ENCODE results near the gene WWC2. TPM values are rescaled to one million over a fixed set of nuclear protein-coding genes. Genes with fewer than 3 reads are reported as not detected.

Gene WWC2
- polyA plus RNA-seq, 2 of the 4 experiments (the other 2 are of a cell fraction) = 14.9 to 26.9 TPM

DNA sequence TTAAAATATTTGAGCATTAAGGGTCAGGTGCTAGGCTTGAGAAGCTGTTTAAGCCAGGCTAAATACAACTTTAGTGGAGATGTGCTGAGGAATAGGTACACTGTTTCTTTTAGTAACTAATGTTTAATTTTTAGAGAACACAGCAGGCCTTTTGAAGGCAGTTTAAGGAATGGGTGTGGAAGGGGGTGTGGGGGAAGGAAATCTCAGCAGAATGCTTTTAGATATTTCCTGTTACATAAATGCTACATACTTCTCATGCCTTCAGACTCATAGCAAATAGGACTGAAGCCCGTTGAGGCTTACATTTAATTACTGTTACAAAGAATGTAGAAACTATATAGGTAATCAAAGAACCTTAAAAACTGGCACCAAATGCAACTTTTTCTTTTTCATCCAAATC, 66.3 kb downstream of the WWC2 start:
- ChIA-PET CTCF (interaction anchor here (1.1 kb wide), 1 partner anchor 9 kb away, joined by 3 read pairs; no protein-coding TSS in a partner anchor), POLR2A (interaction anchor here (1.3 kb wide), 1 partner anchor 67 kb away, joined by 3 read pairs; no protein-coding TSS in a partner anchor)
- no peak for FAIRE-seq
- peak overlapping the region; percentile 63 for H3K4me2 ChIP-seq
- peak overlapping the region; percentile 37 to 55; a peak in 4 of 6 replicates for H3K27ac ChIP-seq
- 0% methylated on average over 1 of the region's 1 CpG for WGBS (ENCODE audit: missing lambda C conversion rate)
- TF ChIP-seq, protein P1, sequence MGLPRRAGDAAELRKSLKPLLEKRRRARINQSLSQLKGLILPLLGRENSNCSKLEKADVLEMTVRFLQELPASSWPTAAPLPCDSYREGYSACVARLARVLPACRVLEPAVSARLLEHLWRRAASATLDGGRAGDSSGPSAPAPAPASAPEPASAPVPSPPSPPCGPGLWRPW (IDR thresholded peaks at IDR 0.05) = no peak
- TF ChIP-seq, protein P2, sequence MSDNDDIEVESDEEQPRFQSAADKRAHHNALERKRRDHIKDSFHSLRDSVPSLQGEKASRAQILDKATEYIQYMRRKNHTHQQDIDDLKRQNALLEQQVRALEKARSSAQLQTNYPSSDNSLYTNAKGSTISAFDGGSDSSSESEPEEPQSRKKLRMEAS (IDR thresholded peaks at IDR 0.05) = no peak
- TF ChIP-seq, protein P3, sequence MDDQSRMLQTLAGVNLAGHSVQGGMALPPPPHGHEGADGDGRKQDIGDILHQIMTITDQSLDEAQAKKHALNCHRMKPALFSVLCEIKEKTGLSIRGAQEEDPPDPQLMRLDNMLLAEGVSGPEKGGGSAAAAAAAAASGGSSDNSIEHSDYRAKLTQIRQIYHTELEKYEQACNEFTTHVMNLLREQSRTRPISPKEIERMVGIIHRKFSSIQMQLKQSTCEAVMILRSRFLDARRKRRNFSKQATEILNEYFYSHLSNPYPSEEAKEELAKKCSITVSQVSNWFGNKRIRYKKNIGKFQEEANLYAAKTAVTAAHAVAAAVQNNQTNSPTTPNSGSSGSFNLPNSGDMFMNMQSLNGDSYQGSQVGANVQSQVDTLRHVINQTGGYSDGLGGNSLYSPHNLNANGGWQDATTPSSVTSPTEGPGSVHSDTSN (IDR thresholded peaks at IDR 0.05) = no peak
- TF ChIP-seq EP300 (IDR thresholded peaks at IDR 0.05) (no peak), ZNF302 (CRISPR knock-in tag; IDR thresholded peaks at IDR 0.05) (no peak), RFX5 (IDR thresholded peaks at IDR 0.05) (no peak), CEBPB (IDR thresholded peaks at IDR 0.05) (no peak), ESRRA (IDR thresholded peaks at IDR 0.05; ENCODE audit: borderline replicate concordance, low read length) (no peak), TFCP2L1 (CRISPR knock-in tag; IDR thresholded peaks at IDR 0.05) (no peak), FOXS1 (CRISPR knock-in tag; IDR thresholded peaks at IDR 0.05) (no peak), HDAC2 (IDR thresholded peaks at IDR 0.05) (no peak), SMC3 (IDR thresholded peaks at IDR 0.05) (no peak), KDM1A (IDR thresholded peaks at IDR 0.05; ENCODE audit: low read depth) (no peak), KDM5A (IDR thresholded peaks at IDR 0.05) (no peak)
- TF ChIP-seq, protein P4, sequence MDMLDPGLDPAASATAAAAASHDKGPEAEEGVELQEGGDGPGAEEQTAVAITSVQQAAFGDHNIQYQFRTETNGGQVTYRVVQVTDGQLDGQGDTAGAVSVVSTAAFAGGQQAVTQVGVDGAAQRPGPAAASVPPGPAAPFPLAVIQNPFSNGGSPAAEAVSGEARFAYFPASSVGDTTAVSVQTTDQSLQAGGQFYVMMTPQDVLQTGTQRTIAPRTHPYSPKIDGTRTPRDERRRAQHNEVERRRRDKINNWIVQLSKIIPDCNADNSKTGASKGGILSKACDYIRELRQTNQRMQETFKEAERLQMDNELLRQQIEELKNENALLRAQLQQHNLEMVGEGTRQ (IDR thresholded peaks at IDR 0.05) = no peak
- H3K4me3 ChIP-seq = no peak overlapping the region
- H3K4me1 ChIP-seq = peaks cover 38% of the 10 kb centered on the region
- no peak for DNase-seq (ENCODE audit: low read depth in 1 of 2, low spot score in 1 of 2)
- peak in 1 of 2 experiments; percentile 66; a peak in 3 of 6 replicates for ATAC-seq
- H3K9me3 ChIP-seq = no peaks in the 10 kb centered on the region

DNA sequence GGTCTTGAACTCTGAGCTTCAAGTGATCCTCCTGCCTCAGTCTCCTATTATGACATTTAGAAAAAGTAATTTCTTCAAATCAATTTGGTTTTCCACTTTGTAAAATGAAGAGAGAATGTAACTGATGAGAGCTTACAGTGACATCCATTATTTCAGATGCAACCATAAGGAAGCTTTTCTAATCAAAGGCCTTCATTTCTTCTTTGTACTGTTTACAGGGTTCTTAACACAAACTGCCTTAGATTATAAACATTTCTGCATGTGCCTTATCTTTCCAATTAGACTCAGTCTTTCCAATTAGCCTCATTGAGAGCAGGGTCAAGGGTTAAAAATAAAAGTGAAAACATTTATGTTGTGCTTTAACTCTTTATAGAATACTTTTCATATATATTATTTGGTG, 71.8 kb downstream of the WWC2 start:
- peak overlapping the region; percentile 72 for H3K4me2 ChIP-seq
- TF ChIP-seq, protein P5, sequence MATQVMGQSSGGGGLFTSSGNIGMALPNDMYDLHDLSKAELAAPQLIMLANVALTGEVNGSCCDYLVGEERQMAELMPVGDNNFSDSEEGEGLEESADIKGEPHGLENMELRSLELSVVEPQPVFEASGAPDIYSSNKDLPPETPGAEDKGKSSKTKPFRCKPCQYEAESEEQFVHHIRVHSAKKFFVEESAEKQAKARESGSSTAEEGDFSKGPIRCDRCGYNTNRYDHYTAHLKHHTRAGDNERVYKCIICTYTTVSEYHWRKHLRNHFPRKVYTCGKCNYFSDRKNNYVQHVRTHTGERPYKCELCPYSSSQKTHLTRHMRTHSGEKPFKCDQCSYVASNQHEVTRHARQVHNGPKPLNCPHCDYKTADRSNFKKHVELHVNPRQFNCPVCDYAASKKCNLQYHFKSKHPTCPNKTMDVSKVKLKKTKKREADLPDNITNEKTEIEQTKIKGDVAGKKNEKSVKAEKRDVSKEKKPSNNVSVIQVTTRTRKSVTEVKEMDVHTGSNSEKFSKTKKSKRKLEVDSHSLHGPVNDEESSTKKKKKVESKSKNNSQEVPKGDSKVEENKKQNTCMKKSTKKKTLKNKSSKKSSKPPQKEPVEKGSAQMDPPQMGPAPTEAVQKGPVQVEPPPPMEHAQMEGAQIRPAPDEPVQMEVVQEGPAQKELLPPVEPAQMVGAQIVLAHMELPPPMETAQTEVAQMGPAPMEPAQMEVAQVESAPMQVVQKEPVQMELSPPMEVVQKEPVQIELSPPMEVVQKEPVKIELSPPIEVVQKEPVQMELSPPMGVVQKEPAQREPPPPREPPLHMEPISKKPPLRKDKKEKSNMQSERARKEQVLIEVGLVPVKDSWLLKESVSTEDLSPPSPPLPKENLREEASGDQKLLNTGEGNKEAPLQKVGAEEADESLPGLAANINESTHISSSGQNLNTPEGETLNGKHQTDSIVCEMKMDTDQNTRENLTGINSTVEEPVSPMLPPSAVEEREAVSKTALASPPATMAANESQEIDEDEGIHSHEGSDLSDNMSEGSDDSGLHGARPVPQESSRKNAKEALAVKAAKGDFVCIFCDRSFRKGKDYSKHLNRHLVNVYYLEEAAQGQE (IDR thresholded peaks at IDR 0.05) = no peak
- TF ChIP-seq, protein P4 (IDR thresholded peaks at IDR 0.05) = no peak
- TF ChIP-seq KDM5A (IDR thresholded peaks at IDR 0.05) (no peak), FOXS1 (CRISPR knock-in tag; IDR thresholded peaks at IDR 0.05) (no peak), POLR2AphosphoS2 (conservative IDR thresholded peaks at IDR 0.05; ENCODE audit: low read length) (no peak), PHF8 (IDR thresholded peaks at IDR 0.05; ENCODE audit: borderline replicate concordance, low read depth) (no peak), FOSB (CRISPR knock-in tag; IDR thresholded peaks at IDR 0.05) (no peak), CHD4 (IDR thresholded peaks at IDR 0.05; ENCODE audit: borderline replicate concordance) (no peak), EP300 (IDR thresholded peaks at IDR 0.05) (no peak), RAD21 (conservative IDR thresholded peaks at IDR 0.05 in 1 of 2, IDR thresholded peaks at IDR 0.05 in 1 of 2) (no peak), NR3C1 (IDR thresholded peaks at IDR 0.05) (no peak), FOSL2 (IDR thresholded peaks at IDR 0.05) (no peak), FOSL2 (CRISPR knock-in tag; IDR thresholded peaks at IDR 0.05) (no peak), TFCP2L1 (CRISPR knock-in tag; IDR thresholded peaks at IDR 0.05) (no peak), ZFP36 (IDR thresholded peaks at IDR 0.05; ENCODE audit: borderline replicate concordance, partially characterized antibody) (no peak)
- TF ChIP-seq, protein P6, sequence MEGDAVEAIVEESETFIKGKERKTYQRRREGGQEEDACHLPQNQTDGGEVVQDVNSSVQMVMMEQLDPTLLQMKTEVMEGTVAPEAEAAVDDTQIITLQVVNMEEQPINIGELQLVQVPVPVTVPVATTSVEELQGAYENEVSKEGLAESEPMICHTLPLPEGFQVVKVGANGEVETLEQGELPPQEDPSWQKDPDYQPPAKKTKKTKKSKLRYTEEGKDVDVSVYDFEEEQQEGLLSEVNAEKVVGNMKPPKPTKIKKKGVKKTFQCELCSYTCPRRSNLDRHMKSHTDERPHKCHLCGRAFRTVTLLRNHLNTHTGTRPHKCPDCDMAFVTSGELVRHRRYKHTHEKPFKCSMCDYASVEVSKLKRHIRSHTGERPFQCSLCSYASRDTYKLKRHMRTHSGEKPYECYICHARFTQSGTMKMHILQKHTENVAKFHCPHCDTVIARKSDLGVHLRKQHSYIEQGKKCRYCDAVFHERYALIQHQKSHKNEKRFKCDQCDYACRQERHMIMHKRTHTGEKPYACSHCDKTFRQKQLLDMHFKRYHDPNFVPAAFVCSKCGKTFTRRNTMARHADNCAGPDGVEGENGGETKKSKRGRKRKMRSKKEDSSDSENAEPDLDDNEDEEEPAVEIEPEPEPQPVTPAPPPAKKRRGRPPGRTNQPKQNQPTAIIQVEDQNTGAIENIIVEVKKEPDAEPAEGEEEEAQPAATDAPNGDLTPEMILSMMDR (IDR thresholded peaks at IDR 0.05) = no peak
- ChIA-PET POLR2A (no interaction called here), CTCF (no interaction called here)
- peaks cover 70% of the 10 kb centered on the region for H3K4me1 ChIP-seq
- H3K27ac ChIP-seq = peak overlapping the region; percentile 59 to 63; a peak in 5 of 6 replicates
- ATAC-seq (no peak), FAIRE-seq (no peak), DNase-seq (ENCODE audit: low read depth in 1 of 2, low spot score in 1 of 2) (no peak)
- H3K4me3 ChIP-seq = no peak overlapping the region
- H3K9me3 ChIP-seq = no peaks in the 10 kb centered on the region

All from A549 (cell line).